Keratinocyte (primary cell): ENCODE results near the gene ZNF460.

Source experiments
- CTCF ChIP-seq, 3 experiments: IDR thresholded peaks in 1 of 3; conservative IDR thresholded peaks in 1 of 3; optimal IDR thresholded peaks in 1 of 3; 2 replicates in 2 of 3; 3 replicates in 1 of 3; pipeline versions ENCODE3 to v1.5.1; 2011; ENCODE audit warnings: low read length in 3 of 3, mild to moderate bottlenecking in 3 of 3, moderate library complexity in 2 of 3, control low read depth in 1 of 3, inconsistent platforms in 1 of 3; ENCODE audit not compliant: insufficient read depth in 2 of 3; ENCODE audit errors: extremely low read depth in 1 of 3
- EZH2 ChIP-seq: IDR thresholded peaks from one replicate; pipeline ENCODE4 v1.6.1; 2012; ENCODE audit warnings: inconsistent platforms, mild to moderate bottlenecking, low read length, moderate library complexity

- TF ChIP-seq CTCF (optimal IDR thresholded peaks at IDR 0.05 in 1 of 3, IDR thresholded peaks at IDR 0.05 in 1 of 3, conservative IDR thresholded peaks at IDR 0.05 in 1 of 3; ENCODE audit: extremely low read depth in 1 of 3, insufficient read depth in 2 of 3, low read length in 3 of 3), result no peak
- TF ChIP-seq EZH2, result no peak
These were observed 28.2 kb downstream of the ZNF460 start for GRCh38 chr19:57308514-57308913.
